Dendritic cell treated with granulocyte-macrophage colony-stimulating factor and Interleukin-4, amounts not matched to agents 40 ng/mL and 50 ng/mL, for 4 days (primary cell): ENCODE measurements around the gene ZNF462.
"Not testable (repeated sequence)": the region's sequence is repeated elsewhere in the genome, so short reads cannot be mapped to it uniquely, and the experiment has no call there.

ENCODE experiments used
- H3K27ac Mint-ChIP-seq: one replicate; pipeline ENCODE4 v1.8.0; 2022; ENCODE audit warnings: mild to moderate bottlenecking, mixed read lengths
- H3K27me3 Mint-ChIP-seq: one replicate; pipeline ENCODE4 v1.8.0; 2022; ENCODE audit warnings: mild to moderate bottlenecking, mixed read lengths
- H3K36me3 Mint-ChIP-seq: one replicate; pipeline ENCODE4 v1.8.0; 2022; ENCODE audit warnings: low read depth, mixed read lengths
- H3K4me1 Mint-ChIP-seq: one replicate; pipeline ENCODE4 v1.8.0; 2022; ENCODE audit warnings: low read depth, mixed read lengths
- H3K4me3 Mint-ChIP-seq: one replicate; pipeline ENCODE4 v1.8.0; 2022; ENCODE audit warnings: mild to moderate bottlenecking, moderate library complexity, mixed read lengths
- H3K9me3 Mint-ChIP-seq: one replicate; pipeline ENCODE4 v1.8.0; 2022; ENCODE audit warnings: mixed read lengths
- intact Hi-C: fragments of 100-400 bp; cut with micrococcal nuclease; formaldehyde crosslinking; loops from one replicate; pipeline ENCODE4 v1.15.0; 2022

The ZNF462 gene

DNA sequence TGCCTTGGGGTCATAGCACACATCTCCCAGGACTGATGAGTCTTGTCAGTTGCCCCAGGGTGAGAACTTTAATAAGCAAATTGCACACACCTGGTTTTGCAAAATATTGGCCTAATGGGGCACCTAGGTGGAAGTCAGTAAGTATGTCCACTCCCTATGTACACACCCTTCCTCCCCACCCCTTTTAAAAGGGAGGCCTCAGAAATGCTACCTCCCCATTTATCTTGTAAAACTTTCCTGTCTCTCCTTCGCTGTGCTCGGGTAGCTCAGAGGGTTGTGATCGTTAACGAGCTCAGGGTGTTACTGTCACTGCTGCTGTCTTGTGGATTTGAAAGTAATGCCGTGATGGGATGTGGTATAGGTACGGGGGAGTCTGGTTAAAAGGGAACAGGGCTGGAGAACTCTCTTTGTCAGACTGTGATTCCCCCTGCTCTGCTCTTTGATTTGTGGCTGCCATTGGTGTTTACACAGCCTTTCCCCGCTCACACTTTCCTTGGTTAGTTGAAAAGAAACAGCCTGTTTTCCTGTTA, 26.2 kb downstream of the ZNF462 start:
- no peaks in the 10 kb centered on the region for H3K36me3 Mint-ChIP-seq
- no peaks in the 10 kb centered on the region for H3K27me3 Mint-ChIP-seq
- intact Hi-C loops = no loop called here
- H3K4me3 Mint-ChIP-seq = no peak overlapping the region
- H3K27ac Mint-ChIP-seq = no peak overlapping the region
- H3K9me3 Mint-ChIP-seq = no peaks in the 10 kb centered on the region
- H3K4me1 Mint-ChIP-seq = no peaks in the 10 kb centered on the region

DNA sequence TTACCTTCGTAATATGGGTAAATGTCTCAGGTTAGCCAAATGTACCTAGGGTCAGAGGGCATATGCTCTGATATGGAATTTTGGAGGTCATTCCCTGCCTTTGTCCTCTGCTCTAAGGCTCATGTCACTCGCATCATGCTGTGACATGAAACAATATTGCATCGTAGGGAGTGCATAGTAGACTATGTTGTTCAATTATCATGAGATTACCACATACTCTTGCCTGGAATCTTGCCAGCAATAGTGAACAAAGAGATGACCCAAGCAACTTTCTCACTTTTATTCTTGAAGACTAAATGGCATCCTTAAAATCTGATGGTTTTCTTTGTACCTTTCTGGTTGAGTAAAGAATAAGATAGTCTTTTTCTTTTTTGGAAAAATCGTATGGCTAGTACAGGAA, 27.6 kb downstream of the ZNF462 start:
- Mint-ChIP-seq H3K27ac (no peak overlapping the region), H3K4me1 (no peaks in the 10 kb centered on the region), H3K36me3 (no peaks in the 10 kb centered on the region), H3K9me3 (no peaks in the 10 kb centered on the region), H3K27me3 (no peaks in the 10 kb centered on the region), H3K4me3 (no peak overlapping the region)
- intact Hi-C loops = no loop called here

DNA sequence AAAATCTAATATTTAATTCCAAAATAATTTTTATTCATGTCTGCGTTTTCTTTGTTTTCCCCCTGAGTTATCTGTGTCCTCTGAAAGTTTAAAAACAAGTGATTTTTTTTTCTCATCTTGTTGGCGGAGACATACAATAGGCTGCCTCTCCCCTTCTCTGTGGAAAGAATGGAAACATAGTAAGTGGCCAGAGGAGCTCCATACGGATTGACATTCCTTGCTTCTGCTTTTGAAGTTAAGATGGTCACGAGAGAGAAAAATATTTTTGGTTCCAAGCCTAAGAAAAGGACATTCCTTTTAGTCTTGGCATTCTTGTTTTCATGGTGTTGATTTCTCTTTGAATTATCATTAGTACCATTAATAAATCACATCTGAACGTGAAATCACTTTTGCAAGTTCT, 28.3 kb downstream of the ZNF462 start:
- Mint-ChIP-seq H3K9me3 (no peaks in the 10 kb centered on the region), H3K27ac (no peak overlapping the region), H3K27me3 (no peaks in the 10 kb centered on the region), H3K36me3 (no peaks in the 10 kb centered on the region), H3K4me3 (no peak overlapping the region), H3K4me1 (no peaks in the 10 kb centered on the region)
- intact Hi-C loops = no loop called here

DNA sequence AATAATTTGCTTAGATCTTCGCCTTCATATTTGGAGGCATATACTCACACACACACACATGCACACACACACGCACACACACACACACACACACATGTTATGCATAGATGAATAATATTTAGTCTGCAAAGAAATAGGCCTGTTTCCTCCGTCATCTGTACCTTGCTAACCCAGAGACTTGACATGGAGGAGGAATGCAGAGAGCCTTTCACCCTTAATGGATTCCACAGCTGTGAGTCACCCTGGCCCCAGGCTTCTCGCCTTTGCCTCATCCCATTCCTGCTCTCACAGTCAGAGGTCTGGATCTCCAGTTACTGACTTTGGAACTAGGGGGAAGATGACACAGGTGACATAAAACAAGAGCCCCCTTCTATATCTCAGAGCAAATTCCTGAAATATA, 29.7 kb downstream of the ZNF462 start:
- intact Hi-C loops = no loop called here
- H3K4me3 Mint-ChIP-seq = no peak overlapping the region
- H3K27me3 Mint-ChIP-seq = no peaks in the 10 kb centered on the region
- no peaks in the 10 kb centered on the region for H3K36me3 Mint-ChIP-seq
- H3K9me3 Mint-ChIP-seq = no peaks in the 10 kb centered on the region
- H3K27ac Mint-ChIP-seq = no peak overlapping the region
- no peaks in the 10 kb centered on the region for H3K4me1 Mint-ChIP-seq

DNA sequence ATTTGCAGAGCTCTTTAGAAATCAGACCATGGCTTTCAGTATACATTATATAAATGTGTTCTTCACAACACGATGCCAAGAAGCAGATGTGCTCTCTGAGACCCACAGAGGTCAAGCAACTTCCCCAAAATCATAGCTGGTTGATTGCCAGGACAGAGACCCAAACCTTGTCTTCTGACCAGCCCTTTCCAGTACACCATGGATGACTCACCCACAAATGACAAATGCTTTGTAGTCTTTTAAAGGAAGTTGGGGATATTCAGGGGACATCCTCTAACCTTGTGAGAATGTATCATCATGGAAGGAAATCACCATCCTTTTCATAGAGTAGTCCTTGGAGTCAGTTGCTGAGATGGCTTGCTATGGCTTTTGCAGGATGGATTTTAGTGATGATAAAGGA, 30.1 kb downstream of the ZNF462 start:
- no peaks in the 10 kb centered on the region for H3K9me3 Mint-ChIP-seq
- intact Hi-C loops = no loop called here
- no peak overlapping the region for H3K4me3 Mint-ChIP-seq
- H3K4me1 Mint-ChIP-seq = no peaks in the 10 kb centered on the region
- H3K36me3 Mint-ChIP-seq = no peaks in the 10 kb centered on the region
- no peaks in the 10 kb centered on the region for H3K27me3 Mint-ChIP-seq
- H3K27ac Mint-ChIP-seq = no peak overlapping the region

DNA sequence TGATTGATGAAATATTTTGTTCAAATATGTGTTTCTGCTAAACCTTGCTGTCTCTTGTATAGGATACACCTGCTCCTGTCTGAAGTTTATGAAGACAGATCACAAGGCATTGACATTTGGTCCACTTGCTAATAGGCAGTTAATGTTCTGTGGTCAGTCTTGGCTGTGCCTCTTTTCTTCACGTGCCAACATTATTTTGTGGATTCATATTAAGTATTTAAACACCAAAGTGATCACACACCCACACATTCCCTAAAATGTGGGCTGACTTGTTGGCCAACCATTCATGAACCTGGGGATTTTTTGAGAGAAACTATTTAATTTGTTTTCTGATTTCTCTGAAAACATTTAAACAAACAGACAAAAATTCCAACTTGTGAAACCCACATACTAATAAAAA, 33.7 kb downstream of the ZNF462 start:
- intact Hi-C loops = no loop called here
- Mint-ChIP-seq H3K27ac (no peak overlapping the region), H3K4me3 (no peak overlapping the region), H3K36me3 (no peaks in the 10 kb centered on the region), H3K27me3 (no peaks in the 10 kb centered on the region), H3K9me3 (peaks cover 14% of the 10 kb centered on the region), H3K4me1 (no peaks in the 10 kb centered on the region)

DNA sequence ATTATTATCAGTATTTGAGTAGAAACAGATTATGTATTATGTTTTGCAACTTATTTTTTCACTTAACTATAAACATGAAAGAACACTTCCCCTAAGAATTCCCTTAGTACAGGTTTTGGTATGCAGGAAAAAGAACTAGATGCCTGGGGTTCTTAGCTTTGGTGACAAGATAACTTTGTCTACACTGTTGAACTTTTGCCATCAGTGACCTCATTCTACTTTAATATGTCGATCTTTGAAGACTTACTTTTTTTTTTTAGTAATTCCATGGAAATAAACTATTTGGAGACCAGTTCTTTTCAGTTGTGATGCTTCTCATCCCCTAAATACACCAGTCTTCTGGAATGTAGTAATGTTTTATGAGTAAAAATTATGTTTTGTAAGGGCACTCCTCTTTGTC, 34.3 kb downstream of the ZNF462 start:
- peaks cover 15% of the 10 kb centered on the region for H3K9me3 Mint-ChIP-seq
- no peak overlapping the region for H3K27ac Mint-ChIP-seq
- intact Hi-C loops = no loop called here
- no peak overlapping the region for H3K4me3 Mint-ChIP-seq
- no peaks in the 10 kb centered on the region for H3K27me3 Mint-ChIP-seq
- H3K36me3 Mint-ChIP-seq = no peaks in the 10 kb centered on the region
- no peaks in the 10 kb centered on the region for H3K4me1 Mint-ChIP-seq

DNA sequence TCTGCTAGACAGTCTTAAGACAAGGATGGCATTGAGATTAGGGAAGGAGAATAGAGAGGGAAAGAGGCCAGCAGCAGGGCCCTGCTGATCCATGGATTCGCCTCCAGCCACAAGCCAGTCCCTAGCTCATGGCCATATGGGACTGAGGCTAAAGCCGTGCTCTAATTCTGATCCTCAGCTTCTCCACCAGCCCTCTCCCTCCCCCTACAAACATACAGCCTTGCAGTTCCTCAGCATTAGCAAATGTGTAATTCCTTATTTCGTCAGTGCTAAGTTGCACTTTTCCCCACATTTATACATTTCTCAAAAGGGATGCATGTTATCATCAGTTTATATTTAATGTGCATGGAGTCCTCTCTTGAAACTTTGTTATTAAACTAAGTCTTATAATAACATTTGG, 34.8 kb downstream of the ZNF462 start:
- Mint-ChIP-seq H3K36me3 (no peaks in the 10 kb centered on the region), H3K27ac (no peak overlapping the region), H3K4me1 (no peaks in the 10 kb centered on the region), H3K27me3 (no peaks in the 10 kb centered on the region), H3K9me3 (peaks cover 21% of the 10 kb centered on the region), H3K4me3 (no peak overlapping the region)
- intact Hi-C loops = no loop called here

DNA sequence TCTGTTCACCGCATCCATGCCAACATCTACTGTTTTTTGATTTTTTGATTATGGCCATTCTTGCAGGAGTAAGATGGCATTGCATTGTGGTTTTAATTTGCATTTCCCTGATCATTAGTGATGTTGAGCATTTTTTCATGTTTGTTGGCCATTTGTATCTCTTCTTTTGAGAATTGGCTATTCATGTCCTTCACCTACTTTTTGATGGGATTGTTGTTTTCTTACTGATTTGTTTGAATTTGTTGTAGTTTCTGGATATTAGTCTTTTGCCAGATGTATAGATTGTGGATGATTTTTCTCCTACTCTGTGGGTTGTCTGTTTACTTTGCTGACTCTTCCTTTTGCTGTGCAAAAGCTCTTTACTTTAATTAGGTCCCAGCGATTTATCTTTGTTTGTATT, 37.6 kb downstream of the ZNF462 start:
- peaks cover 48% of the 10 kb centered on the region for H3K9me3 Mint-ChIP-seq
- H3K27ac Mint-ChIP-seq, H3K4me3 Mint-ChIP-seq, H3K4me1 Mint-ChIP-seq, H3K27me3 Mint-ChIP-seq, H3K36me3 Mint-ChIP-seq, intact Hi-C loops: not testable (repeated sequence)

DNA sequence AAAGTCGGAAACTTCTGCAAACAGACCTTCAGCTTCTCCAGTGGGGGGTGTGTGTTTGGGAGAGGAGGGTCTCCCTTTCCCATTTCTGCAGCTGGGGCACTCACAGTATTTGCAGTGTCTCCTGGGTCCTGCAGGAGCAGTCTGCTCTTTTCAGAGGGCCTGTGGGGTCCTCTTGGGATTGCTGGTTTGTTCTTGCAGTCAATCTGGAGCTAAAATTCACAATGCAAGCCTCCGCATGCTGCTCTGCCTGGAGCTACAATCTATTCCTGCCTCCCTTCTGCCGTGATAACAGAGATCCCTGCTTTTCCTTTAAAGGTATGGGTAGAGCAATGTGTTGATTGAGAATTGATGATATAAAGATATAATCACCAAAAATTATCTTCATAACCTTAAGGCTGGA, 43.2 kb downstream of the ZNF462 start:
- Mint-ChIP-seq H3K27me3 (no peaks in the 10 kb centered on the region), H3K4me3 (no peak overlapping the region), H3K9me3 (peaks cover 49% of the 10 kb centered on the region), H3K27ac (no peak overlapping the region), H3K4me1 (no peaks in the 10 kb centered on the region), H3K36me3 (no peaks in the 10 kb centered on the region)
- intact Hi-C loops = no loop called here

DNA sequence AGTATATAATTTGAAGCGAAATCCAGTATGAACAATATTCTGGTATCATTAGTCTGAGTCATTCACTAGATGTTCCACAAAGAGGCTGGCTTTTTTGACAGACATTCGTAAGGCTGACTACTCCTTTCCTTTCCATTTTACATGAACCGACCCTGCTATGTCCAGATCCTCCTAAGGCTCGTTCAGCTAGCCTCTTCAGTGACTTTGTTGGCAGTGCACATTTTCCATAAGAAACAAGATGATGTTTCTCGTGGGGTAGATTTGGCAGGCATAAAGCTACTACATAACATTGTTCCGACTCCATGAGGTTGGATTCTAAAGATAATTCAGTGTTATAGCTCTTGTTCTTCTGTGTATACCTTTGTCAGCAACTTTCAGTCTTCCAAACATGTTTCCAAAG, 49.0 kb downstream of the ZNF462 start:
- Mint-ChIP-seq H3K4me1 (peaks cover 10% of the 10 kb centered on the region), H3K27ac (no peak overlapping the region), H3K27me3 (no peaks in the 10 kb centered on the region), H3K36me3 (no peaks in the 10 kb centered on the region), H3K9me3 (no peaks in the 10 kb centered on the region), H3K4me3 (no peak overlapping the region)
- intact Hi-C loops = no loop called here

DNA sequence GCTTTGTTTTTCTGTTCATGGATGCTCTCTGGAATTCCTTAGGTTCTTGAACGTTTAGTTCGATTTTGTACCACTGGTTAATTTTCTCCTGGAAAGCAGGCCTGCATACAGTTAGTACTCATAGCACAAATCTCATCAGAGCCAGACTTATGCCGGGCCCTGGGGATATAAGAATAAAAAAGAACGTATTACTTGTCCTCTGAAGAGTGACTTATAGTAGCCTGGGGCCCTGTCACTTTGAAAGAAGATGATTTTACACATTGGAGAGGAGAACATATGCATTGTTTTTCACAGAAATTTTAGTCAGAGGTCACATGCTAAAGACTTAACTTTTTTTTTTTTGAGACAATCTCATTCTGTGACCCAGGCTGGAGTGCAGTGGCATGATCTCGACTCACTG, 50.3 kb downstream of the ZNF462 start:
- intact Hi-C loops = no loop called here
- Mint-ChIP-seq H3K9me3 (no peaks in the 10 kb centered on the region), H3K27me3 (no peaks in the 10 kb centered on the region)

DNA sequence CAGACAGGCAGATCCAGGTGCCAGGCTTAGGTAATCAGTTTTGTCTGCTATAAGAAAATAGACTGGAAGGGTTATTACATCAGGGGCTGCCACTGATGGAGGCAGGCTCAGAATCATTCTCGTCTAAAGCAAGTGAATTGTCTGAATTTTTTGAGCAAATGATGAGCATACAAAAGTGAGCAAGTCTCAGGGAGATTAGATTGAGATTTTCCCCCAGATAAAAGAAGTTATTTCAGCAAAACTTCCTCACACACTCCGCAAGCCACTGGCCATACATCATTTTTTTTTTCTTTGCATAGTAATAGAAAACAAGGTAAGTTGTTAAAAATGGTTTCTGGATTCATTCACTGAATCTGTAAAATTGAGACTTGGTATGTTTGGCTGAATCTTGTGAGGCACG, 52.9 kb downstream of the ZNF462 start:
- peak overlapping the region; percentile 71 for H3K27ac Mint-ChIP-seq
- no peaks in the 10 kb centered on the region for H3K27me3 Mint-ChIP-seq
- peaks cover 12% of the 10 kb centered on the region for H3K4me1 Mint-ChIP-seq
- no peaks in the 10 kb centered on the region for H3K9me3 Mint-ChIP-seq
- no peaks in the 10 kb centered on the region for H3K36me3 Mint-ChIP-seq
- intact Hi-C loops = no loop called here
- H3K4me3 Mint-ChIP-seq = no peak overlapping the region

More for the DNA sequence above, 50.3 kb downstream of the ZNF462 start:
- H3K4me3 Mint-ChIP-seq = no peak overlapping the region
- peaks cover 12% of the 10 kb centered on the region for H3K4me1 Mint-ChIP-seq
- no peaks in the 10 kb centered on the region for H3K36me3 Mint-ChIP-seq
- no peak overlapping the region for H3K27ac Mint-ChIP-seq

DNA sequence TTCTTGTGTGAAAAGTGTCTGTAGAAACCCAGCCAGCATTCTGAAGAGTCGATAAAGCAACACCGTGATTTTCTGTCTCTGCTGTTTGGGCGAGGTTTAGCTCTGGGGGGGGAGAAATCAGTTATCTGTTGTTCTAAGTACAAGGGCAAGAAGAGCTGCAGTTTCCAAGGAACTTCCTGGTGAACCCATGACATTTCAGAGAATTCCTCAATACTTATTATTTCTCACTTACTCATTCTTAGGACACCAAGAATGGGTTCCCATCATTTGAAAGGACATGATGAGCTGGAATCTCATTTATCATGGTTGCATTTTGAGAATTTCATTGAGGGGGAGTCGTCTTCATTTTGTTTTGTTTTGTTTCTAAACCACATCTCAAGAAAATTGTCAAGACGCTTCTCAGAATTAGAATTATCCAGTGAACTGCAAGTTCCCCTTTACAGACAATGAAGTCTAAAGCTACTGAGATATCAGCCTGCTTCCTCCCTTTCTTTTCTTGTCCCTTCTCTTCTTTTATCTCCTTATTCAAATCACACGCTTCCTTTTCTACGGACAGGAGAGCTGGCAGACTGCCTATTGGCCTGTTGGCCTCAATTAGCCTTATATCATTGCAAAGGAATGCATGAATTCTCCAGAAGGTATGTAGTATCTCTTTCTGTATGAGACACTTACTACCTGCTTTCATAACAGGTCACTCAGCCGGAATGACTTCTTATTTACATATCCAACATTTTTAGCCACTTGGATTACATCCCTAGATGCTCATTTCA, 53.7 kb downstream of the ZNF462 start:
- H3K4me1 Mint-ChIP-seq = peaks cover 12% of the 10 kb centered on the region
- no peaks in the 10 kb centered on the region for H3K27me3 Mint-ChIP-seq
- H3K36me3 Mint-ChIP-seq = no peaks in the 10 kb centered on the region
- peak overlapping the region; percentile 71 for H3K27ac Mint-ChIP-seq
- intact Hi-C loops = no loop called here
- H3K9me3 Mint-ChIP-seq = no peaks in the 10 kb centered on the region
- no peak overlapping the region for H3K4me3 Mint-ChIP-seq
